NCI-H2029 treated with DMSO at 0.1 percent for 48 hours (cell line): Measurements from ENCODE around the gene FRMD5.

Experiments
- DNase-seq: peaks from one replicate; lab custom pipeline; 2025; lab: John Stamatoyannopoulos, UW

FRMD5 gene

DNA sequence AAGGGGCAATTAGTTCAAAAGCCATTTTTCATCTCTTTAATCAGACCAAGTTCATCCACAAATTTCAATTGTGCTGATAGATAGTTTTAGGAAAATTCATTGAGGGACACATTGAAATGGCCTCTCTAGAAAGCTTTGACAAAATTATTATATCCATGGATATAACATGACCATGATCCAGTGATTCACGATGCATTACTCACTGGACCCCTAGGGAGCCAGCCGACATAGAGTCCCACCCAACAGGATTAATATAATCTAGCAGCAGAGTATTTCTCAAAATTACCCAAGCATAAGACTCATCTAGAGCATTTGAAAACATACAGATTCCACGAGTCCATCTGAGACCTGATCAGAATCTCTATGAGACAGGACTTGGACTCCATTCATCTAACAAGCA, 100.3 kb downstream of the FRMD5 start:
- no peak for DNase-seq

DNA sequence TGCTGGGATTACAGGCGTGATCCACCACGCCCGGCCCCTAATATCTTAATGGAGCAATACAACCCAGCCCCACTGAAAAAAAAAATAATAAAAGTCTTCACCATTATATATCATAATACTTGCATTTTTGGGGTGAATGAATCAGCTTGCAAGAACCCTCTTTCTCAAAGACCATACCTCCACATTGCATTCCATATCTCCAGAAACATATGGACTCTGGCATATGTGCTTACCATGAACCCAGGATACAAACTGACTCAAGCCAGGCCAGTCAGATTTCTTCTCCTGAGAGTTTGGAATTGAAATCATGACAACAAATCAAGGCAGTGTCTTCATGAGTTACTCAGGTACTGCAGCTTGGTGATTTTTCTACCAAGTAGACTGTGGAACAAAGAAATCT, 101.2 kb downstream of the FRMD5 start:
- DNase-seq: no peak

DNA sequence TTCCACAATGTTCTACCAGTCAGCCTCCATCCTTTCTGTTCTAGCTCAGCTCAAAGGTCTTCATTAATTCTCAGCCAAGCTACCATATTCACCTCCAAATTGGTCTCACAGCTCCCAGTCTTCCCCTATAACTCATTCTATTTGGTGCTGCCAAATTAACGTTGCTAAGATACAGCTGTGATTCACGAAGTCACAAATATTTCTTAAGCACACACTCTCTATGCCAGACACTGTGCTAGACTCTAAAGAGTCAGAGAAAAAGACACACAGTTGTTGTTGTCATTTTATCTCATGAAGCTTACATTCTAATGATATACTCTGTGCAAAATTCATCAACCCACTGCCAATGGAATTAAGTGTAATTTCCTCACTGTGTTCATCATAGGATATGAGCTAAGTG, 102.8 kb downstream of the FRMD5 start:
- DNase-seq: no peak

DNA sequence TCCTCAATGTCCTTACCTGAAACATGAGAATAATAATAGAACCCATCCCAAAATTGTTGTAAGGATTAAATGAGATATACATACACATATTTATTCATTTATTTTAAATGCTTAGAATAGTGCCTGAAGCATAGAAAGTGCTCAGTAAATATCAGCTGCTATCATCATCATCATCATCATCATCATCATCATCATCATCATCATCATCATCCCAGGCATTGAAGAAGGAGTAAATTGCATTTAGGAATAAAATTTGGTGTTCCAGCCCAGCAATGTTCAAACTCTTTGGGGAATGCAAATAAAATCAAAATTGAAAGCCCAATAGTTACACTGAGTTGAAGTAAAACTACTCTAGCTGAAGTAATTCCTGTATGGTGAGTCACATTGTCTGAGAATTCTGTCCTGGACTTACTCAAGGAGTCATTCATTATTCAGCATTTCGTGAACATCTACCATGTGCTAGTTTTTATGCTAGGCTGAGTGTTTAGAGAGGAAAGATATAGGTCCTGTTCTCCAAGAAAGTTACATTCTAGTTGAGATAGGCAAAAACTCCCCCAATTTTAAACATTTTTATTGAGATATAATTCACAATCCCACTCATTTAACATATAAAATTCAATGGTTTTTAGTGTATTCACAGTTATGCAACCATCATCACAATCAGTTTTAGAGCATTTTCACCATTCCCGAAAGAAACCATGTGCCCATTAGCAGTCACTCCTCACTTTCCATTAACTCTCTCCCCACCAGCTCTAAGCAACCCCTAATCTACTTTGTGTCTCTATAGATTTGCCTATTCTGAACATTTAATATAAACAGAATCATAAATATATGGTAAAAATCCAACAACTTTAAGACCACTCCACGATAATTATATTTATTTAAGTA, 107.2 kb downstream of the FRMD5 start:
- DNase-seq: no peak

DNA sequence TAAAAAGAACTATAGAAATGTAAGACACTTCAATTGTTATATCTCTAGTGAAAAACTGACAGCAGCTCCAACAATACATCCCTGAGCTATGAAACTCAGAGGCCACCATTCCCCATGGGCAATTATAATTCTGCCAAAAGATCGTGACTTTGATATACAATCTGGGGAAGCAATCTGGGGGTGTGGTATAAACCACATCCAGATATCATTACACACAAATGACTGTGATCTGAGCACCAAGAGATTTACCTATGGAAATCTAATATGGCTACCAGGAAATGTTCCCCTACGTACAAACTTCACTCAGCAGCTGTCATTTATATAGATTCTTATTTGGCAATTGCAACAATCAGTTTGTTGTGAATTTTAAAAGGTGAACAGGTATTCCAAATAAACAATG, 110.3 kb downstream of the FRMD5 start:
- DNase-seq: no peak

DNA sequence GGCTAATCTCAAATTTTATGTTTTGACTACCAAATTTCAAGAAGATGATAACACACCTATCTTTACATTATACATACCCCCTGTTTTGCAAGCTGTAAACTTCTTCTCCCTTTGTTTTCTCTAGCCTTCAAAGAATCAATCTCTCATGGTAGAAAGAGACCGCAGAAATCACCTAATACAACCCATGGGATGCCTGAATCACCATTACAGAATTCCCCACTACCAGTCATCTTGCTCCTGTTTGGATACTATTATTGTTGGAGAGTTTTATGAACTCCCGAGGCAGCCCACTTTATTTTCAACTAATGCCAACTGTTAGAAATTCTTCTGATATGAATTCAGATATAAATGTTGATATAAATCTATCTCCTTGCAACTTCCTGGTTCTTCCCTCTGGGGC, 110.9 kb downstream of the FRMD5 start:
- no peak for DNase-seq

DNA sequence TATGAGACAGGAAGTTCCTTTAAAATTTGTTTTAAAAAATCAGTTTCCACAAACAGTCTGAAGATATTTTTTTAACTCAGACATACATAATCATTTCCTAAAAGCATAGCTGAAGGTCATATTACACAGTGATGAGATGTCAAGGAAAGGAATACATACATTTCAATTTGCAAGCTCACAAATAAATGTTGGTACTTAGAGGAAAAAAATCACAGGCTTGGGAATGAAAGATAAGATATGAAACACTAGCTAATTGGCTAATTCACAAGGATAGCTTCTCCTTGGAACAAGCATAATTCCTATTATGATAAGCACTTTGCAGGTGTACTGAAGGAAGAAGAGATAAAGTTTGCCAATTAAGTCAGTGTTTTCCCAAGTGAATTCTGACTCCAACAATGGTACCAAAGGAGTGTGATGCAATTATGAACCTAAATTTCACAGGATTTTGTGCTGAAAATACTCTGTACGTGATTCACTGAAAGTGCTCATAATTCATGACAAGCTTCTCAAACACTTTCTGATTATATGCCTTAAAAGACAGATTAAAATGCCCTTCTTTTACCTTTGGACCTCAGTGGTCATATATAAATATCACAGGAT, 112.4 kb downstream of the FRMD5 start:
- DNase-seq: no peak

DNA sequence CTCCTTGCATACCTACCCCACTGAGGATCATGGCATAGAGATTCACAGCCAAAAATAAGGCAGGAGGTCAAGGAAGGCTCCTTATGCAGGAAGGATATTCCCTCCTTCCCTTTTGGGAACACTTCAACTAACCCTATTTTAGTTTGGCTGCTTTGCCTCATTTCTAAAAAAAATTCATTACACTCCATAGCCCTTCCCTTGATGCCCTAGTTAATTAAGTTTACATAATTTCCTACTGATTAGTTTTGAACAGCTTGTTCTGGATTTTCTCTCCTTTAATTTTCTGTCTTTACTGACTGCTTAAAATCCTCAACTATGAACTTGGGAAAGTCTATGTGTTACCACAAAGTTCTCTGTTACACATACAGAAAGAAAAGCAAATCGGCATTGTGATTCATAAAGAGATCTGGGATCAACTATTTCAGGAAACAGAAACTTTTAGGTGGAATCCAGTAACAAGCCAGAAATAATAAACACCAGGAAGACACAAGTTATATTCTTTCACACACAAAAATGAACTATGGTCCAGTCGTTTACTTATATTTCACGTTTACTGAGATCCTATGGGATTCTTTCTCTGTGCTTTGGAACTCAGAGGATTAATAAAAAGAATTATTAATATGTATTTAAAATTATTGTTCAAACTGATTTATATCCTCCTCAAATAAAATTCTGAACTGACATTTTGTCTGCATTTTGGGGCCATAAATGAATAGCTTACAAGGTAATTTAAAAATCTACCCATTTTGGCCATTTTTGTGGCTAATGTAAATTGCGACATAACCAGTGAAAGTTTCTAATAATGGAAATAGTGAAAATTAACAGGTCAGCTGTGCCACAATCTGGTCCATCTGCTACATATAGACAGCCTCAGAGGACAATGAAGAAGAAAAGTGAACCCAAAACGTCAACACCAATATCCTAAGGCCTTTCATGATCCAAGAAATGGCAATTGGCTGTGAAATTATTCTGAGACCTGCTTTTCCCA, 113.8 kb downstream of the FRMD5 start:
- no peak for DNase-seq

DNA sequence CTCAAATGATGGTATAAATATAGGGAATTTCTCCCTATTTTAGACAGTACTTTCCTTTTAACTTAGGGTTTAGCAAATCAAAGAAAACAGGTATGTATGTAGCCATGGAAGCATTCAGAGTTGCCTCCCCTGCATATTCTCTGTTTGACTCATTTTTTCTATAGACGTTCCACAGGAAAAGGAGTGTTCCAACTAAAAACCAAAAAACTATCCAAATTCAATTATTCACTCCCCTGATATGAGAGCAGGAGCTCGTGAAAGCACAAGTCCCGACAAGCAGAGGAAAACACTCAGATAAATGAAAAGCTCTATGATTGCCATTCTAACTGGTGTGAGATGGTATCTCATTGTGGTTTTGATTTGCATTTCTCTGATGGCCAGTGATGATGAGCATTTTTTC, 119.5 kb downstream of the FRMD5 start:
- DNase-seq: no peak

DNA sequence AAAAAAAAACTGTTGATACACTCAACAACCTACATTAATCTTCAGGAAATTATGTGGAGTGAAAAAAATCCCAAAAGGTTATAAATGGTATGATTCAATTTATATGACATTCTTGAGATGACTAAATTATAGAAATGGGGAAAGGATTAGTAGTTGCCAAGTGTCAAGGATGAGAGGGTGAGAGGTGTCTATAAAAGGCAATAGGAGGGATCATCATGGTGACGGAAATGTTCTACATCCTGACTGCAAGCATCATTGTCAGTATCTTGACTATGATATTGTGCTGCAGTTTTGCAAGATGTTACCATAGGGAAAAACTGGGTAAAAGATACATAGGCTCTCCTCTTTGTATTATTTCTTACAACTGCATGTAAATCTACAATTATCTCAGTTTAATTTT, 125.6 kb downstream of the FRMD5 start:
- DNase-seq: no peak

DNA sequence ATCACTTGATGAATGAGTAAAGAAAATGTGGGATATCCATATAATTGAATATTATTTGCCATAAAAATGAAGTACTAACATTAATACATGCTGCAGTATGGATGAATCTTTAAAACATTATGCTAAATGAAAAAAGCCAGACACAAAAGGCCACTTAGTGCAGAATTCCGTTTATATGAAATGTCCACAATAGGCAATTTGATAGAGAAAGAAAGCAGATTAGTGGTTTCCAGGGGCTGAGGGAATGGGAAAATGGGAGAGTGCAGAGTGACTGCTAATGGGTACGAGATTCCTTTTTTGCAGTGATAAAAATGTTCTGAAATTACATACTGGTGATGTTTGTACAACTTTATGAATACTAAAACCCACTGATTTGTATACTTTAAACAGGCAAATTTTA, 126.7 kb downstream of the FRMD5 start:
- no peak for DNase-seq

DNA sequence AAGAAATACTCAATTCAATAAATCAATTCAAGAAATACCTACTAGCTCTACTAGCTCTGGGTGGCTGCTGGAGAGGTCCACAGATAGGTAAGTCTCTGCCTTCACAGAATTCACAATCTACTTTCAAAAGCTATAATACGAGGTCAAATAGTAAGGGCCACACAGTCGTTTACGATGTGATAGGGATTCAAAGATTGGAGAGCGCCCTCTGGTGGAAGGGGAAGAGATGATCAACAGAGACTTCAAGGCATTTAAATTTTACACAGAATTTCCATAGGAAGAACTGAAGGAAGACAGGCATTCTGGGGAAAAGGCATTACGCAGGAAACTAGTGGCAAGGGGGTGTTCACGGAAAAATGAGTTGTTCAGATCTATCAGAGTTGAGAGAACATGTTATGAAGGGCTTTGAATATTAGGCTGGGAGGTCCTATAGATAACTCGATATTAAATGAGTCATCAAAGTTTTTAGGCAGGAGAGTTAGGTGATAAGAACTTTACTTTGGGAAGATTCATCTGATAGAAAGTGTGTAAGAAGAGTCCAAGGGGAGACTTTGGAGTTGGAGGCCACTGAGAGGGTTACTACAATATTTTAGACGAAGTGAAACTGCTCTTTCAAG, 128.8 kb downstream of the FRMD5 start:
- peak; percentile 22 for DNase-seq

DNA sequence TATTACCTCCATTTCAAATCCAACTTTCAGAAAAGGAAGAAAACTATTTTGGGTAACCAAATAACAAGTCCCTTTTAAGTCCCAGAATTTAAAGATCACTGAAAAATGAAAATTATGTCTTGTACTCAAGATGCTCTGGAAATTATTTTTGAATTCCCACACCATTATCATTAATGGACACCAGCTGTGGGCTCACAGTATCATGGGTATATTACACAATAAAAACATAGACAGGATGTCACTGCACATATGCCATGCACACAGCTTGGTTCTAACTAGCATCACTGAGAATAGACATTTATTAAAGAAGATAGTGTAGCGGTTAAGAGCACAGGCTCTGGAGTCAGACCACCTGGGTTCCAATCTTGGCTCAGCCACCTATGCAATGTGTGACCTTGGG, 130.4 kb downstream of the FRMD5 start:
- DNase-seq: no peak

DNA sequence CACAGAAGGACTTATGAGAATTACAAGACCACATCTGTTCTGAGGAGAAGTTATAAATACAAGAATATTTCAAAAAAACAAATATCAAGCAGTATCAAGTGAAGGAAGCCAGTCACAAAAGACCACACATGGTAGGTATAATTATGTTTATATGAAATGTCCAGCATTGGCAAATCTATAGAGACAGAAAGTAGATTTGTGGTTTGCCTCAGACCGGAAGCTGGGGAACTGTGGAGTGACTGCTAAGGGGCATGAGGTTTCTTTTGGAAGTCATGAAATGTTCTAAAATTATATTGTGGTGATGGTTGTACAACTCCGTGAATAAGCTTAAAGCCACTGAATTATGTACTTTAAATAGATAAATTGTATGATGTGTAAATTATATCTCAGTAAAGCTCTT, 136.9 kb downstream of the FRMD5 start:
- no peak for DNase-seq

DNA sequence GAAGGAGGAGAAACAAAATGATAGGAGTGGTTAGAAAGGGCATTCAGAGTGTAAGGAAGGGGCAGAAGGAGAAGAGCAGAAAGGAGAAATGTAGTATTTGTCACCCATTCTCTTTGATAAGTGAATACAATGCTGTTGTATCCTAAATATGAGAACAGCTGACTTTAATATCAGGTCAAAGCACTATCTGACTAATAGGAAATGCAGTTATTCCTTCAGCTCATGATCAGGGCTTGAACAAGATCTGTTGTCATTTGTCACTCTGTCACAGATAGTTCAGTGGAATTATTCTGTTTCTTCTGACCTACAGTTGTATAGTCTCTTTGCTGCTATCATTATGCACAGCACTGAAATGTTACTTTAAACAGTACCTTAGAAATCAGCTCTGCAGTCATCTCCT, 149.4 kb downstream of the FRMD5 start:
- no peak for DNase-seq

DNA sequence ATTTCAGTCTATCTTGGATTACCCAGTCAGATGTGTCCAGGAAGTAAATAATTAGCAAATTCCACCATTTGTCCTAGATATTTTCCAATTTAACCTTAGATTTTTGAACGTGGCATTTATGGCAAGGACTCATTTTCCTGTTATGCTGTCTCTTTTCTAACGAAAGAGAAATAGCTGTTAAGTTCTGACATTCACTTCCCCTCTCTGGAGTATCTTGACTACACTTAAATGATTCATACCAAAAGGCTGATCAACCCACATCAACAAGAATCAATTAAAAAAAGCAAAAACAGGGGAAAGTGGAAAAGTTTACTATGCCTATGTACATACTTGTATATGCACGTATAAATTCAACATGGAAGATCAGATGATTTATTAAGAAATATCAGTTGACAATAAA, 149.9 kb downstream of the FRMD5 start:
- DNase-seq: no peak

DNA sequence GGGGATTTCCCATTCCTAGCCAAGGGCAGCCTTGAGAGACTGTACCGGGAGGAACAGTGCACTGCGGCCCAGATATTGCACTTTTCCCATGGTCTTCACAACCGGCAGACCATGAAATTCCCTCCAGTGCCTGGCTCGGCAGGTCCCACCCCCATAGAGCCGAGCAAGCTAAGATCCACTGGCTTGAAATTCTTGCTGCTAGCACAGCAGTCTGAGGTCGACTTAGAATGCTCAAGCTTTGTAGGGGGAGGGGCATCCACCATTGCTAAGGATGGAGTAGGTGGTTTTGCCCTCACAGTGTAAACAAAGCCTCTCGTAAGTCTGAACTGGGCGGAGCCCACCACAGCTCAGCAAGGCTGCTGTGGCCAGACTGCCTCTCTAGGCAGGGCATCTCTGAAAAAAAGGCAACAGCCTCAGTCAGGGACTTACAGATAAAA, 156.3 kb downstream of the FRMD5 start:
- no peak for DNase-seq

DNA sequence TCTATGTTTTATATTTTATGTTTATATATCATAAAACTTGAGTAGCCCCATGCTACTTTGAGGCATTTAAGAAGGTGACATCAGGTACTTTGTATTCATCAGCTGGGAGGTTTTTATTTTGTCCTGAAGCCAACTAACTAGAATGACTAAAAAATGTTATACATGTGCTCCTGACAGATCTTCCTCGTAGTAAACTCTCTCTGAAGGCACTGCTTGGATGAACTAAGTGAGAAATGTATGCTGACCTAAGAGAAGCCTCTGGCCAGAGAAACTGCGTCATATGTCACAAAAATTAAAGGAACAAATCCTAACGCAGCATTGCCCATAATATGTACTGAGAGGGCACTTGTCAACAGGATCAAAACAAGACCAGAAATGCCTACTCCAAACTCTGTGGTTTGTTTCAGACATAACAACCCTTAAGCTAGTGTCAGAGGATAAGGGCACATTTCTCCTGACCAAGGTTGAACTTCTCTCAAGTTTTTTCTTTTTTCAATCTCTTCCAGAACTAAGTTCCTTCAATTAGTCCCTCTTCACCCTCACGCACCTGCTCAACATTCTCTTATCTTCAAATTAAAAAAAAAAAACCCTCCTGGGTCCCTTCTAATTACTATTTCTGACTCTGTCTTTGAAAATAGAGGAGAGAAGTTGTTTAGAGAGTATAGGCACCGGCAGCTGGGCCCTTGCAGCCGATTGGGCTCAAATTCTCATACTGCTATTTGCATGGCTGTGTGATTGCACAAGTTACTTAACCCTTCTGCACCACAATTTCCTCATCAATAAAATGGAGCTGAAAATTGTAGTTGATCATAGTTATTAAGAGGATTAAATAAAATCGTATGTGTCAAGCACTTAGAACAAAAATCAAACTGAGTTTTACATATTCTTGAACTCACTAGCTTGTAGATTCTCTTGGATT, 159.0 kb downstream of the FRMD5 start:
- no peak for DNase-seq

DNA sequence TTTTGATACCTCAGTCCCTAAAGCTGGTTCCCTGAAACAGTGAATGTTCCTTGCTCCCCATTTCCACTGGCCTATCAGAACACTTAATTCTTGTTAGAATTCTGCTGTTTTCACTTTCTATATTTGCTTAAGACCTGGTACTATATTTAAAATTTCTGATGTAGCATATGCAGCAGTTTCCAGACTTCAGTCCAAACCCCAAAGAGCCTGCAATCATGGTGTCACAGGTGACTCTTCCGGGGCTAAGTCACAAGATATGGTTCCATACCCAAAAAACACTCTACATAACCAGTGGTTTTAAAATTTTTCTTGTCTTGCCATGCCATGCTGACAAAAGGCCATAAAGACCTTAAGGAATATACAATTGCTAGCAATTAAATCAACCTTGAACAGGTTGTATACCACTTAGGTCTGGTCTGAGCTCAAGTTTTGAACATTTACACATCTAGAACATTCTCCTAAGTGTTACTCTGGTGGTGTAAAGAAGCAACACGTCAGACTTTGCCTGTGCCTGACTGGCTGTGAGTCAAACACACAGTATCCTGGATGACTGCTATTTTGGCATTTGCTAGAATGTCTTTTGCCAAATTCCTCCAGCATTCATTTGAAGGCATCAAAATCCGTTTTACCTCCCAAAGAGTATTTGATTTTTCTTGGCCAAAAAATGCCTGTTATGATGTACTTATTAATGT, 160.0 kb downstream of the FRMD5 start:
- DNase-seq: no peak

DNA sequence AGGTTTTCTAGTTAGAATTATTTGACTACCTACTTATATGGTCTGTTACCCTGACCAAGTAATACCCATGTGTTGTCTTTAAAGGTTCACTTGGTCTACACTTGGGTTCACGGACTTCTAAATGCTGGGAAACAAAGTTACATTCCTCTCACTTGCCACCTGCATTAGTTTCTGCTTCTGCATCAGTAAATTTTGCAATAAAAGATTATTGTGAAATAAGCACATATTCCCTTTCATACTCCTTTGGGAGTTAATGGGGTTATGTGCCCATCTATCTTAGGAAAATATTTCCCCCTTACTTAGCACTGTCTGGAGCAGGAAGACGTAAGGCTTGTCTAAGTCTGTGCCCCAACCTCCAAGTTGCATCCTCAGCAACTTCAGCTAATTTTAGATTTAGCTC, 160.7 kb downstream of the FRMD5 start:
- no peak for DNase-seq
